ENCODE measurements around the gene TMEM42. TPM values are rescaled to one million over a fixed set of nuclear protein-coding genes. Genes with fewer than 3 reads are reported as not detected.

The TMEM42 gene
- polyA plus RNA-seq, 1 of the 3 experiments (the other 2 are of a cell fraction), result 32.8 TPM

GRCh38 chr3:44867421-44868111, 5.9 kb downstream of the TMEM42 start:
- no peaks in the 10 kb centered on the region for H3K9me2 ChIP-seq
- H3K4me3 ChIP-seq (ENCODE audit: low read depth in 2 of 2, low read length in 1 of 2), result no peak overlapping the region
- H3K4me2 ChIP-seq, result no peak overlapping the region
- H3K27ac ChIP-seq (ENCODE audit: low read depth in 2 of 2, low read length in 1 of 2), result no peak overlapping the region
- no peaks in the 10 kb centered on the region for H3K79me2 ChIP-seq (ENCODE audit: insufficient read depth)
- CTCF ChIA-PET, result interaction anchor here (1.1 to 1.2 kb wide), 2 partner anchors 17 to 47 kb away, joined by 3 read pairs; no protein-coding TSS in a partner anchor
- H3K9me3 ChIP-seq, result no peaks in the 10 kb centered on the region
- H3K4me1 ChIP-seq (ENCODE audit: control insufficient read depth in 1 of 2, insufficient read depth in 2 of 2, low read depth in 1 of 2, low read length in 1 of 2), result peaks cover 3 to 4% of the 10 kb centered on the region in 2 experiments; a peak in 2 of 4 replicates
- 96% methylated on average over 7 of the region's 7 CpGs for WGBS (ENCODE audit: low lambda C conversion rate)
- TF ChIP-seq RAD21 (IDR thresholded peaks at IDR 0.05; ENCODE audit: low read length) (no peak), EP300 (IDR thresholded peaks at IDR 0.05; ENCODE audit: borderline replicate concordance in 1 of 2, low read depth in 1 of 2, low read length in 1 of 2) (no peak), POLR2AphosphoS5 (IDR thresholded peaks at IDR 0.05; ENCODE audit: low read depth, low read length) (no peak), CHD2 (IDR thresholded peaks at IDR 0.05; ENCODE audit: low read length, partially characterized antibody) (no peak), RXRA (IDR thresholded peaks at IDR 0.05; ENCODE audit: borderline replicate concordance, low read depth) (no peak), ZBTB33 (IDR thresholded peaks at IDR 0.05; ENCODE audit: borderline replicate concordance, low read depth) (no peak), RCOR1 (IDR thresholded peaks at IDR 0.05; ENCODE audit: low read length) (no peak), PBX3 (IDR thresholded peaks at IDR 0.05) (no peak), SIN3A (IDR thresholded peaks at IDR 0.05; ENCODE audit: borderline replicate concordance, low read depth, low read length) (no peak), NRF1 (IDR thresholded peaks at IDR 0.05; ENCODE audit: low read depth, low read length) (no peak), FOXJ3 (CRISPR knock-in tag; IDR thresholded peaks at IDR 0.05) (no peak), MAX (IDR thresholded peaks at IDR 0.05; ENCODE audit: low read depth) (no peak), TEAD4 (IDR thresholded peaks at IDR 0.05; ENCODE audit: borderline replicate concordance, insufficient read depth) (no peak), GABPA (IDR thresholded peaks at IDR 0.05; ENCODE audit: low read depth) (no peak), YY1 (IDR thresholded peaks at IDR 0.05; ENCODE audit: low read depth) (no peak), GATA2 (CRISPR knock-in tag; IDR thresholded peaks at IDR 0.05) (no peak), MEF2A (IDR thresholded peaks at IDR 0.05; ENCODE audit: borderline replicate concordance, low read depth) (no peak)
- TF ChIP-seq, protein P1, sequence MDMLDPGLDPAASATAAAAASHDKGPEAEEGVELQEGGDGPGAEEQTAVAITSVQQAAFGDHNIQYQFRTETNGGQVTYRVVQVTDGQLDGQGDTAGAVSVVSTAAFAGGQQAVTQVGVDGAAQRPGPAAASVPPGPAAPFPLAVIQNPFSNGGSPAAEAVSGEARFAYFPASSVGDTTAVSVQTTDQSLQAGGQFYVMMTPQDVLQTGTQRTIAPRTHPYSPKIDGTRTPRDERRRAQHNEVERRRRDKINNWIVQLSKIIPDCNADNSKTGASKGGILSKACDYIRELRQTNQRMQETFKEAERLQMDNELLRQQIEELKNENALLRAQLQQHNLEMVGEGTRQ (IDR thresholded peaks at IDR 0.05; ENCODE audit: borderline replicate concordance, low read depth, low read length), result no peak
- TF ChIP-seq, protein P2, sequence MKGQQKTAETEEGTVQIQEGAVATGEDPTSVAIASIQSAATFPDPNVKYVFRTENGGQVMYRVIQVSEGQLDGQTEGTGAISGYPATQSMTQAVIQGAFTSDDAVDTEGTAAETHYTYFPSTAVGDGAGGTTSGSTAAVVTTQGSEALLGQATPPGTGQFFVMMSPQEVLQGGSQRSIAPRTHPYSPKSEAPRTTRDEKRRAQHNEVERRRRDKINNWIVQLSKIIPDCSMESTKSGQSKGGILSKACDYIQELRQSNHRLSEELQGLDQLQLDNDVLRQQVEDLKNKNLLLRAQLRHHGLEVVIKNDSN (IDR thresholded peaks at IDR 0.05; ENCODE audit: borderline replicate concordance, low read depth), result no peak
- TF ChIP-seq, protein P3, sequence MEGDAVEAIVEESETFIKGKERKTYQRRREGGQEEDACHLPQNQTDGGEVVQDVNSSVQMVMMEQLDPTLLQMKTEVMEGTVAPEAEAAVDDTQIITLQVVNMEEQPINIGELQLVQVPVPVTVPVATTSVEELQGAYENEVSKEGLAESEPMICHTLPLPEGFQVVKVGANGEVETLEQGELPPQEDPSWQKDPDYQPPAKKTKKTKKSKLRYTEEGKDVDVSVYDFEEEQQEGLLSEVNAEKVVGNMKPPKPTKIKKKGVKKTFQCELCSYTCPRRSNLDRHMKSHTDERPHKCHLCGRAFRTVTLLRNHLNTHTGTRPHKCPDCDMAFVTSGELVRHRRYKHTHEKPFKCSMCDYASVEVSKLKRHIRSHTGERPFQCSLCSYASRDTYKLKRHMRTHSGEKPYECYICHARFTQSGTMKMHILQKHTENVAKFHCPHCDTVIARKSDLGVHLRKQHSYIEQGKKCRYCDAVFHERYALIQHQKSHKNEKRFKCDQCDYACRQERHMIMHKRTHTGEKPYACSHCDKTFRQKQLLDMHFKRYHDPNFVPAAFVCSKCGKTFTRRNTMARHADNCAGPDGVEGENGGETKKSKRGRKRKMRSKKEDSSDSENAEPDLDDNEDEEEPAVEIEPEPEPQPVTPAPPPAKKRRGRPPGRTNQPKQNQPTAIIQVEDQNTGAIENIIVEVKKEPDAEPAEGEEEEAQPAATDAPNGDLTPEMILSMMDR (IDR thresholded peaks at IDR 0.05), result no peak
- POLR2A ChIA-PET, result no interaction called here
- no peaks in the 10 kb centered on the region for H4K20me1 ChIP-seq (ENCODE audit: insufficient read depth)
- peaks cover 4% of the 10 kb centered on the region in 2 experiments for H3K36me3 ChIP-seq (replicated peaks in 1 of 2; ENCODE audit: control insufficient read depth in 1 of 2, insufficient read depth in 2 of 2, low read length in 1 of 2)
- DNase-seq, result no peak
- no peak overlapping the region for H3K9ac ChIP-seq
- H3K27me3 ChIP-seq (ENCODE audit: insufficient read depth), result no peaks in the 10 kb centered on the region
- no peaks in the 10 kb centered on the region for H3F3A ChIP-seq (replicated peaks; ENCODE audit: insufficient read depth)
- no peak overlapping the region for H2AFZ ChIP-seq (ENCODE audit: low read depth)
